Muscle of back (tissue), 11 donors: ENCODE measurements around the gene ADAMTS14. TPM values are rescaled to one million over a fixed set of nuclear protein-coding genes. Genes with fewer than 3 reads are reported as not detected.

ENCODE experiments used
- DNase-seq, 3 donors: peaks; one replicate each; pipeline versions ENCODE4 v3.0.0 to v3.0.0-alpha.2; 2013
- polyA plus RNA-seq, 10 donors: library from polyadenylated mRNA; unstranded; fragments of 120-200 nt; gene quantifications; one replicate each; pipeline ENCODE4 v1.2.1, GENCODE V29; 2013; ENCODE audit not compliant: insufficient read length in 10 of 10

The ADAMTS14 gene
- polyA plus RNA-seq, 10 donors, result 12.1 to 29.1 (median 16.7) TPM

DNA sequence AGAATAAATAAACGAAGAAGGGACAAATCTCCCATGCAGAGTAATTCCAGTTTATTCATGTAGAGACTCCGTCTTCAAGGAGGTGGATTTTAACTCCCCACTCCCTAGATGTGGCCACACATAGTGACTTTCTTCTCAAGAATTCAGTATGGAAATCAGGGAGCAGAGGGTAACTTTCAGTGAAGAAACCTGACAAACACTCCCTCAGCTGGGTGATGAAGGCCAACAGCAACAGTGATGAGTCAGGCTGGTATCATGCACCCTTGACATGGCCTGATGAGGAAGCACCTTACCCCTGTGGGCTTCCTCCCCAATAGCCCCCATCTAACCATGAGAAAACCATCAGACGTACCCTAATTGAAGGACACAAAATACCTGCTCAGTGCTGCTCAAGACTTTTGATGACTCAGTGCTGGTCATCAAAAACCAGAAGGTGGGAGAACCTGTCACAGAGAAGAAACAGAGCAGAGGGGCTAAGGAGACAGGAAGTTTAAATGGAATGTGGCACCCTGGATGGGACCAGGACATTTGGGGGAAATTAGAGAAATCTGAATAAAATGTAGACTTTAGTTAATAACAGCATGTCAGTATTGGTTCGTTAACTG lies 50.6 kb downstream of the ADAMTS14 start:
- DNase-seq, result no peak

- DNase-seq, result no peak
These were observed 51.5 kb downstream of the ADAMTS14 start for GRCh38 chr10:70723771-70724170.

DNA sequence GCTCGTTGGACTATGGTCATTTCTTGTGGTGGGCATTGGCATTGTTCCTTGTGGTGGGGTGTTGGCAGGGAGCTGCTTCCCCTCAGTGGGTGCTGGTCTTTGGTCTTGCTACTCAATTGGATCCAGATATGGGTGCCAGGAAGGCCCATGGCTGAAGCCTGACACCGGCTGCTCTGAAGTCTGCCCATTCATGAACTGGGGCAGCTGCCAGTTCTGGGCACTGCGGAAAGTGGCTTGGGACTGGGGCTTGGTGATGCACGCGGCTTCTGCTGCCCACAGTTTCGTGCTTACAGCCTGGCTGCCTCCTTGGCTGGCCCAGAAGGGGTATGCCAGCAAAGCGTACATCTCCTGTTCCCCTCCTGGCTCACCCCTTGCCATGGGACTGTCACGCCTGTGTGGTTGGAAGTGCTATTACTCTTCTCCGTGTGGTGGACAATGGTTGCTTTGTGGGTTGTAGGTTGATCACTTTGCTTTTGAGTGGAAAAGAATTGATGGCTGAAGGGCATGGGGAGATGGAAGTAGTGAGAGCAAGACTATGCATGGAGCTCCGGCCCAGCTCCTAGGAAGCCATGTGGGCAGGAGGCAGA lies 54.7 kb downstream of the ADAMTS14 start:
- no peak for DNase-seq

- no peak for DNase-seq
These were observed 56.0 kb downstream of the ADAMTS14 start for GRCh38 chr10:70728328-70728727.

DNA sequence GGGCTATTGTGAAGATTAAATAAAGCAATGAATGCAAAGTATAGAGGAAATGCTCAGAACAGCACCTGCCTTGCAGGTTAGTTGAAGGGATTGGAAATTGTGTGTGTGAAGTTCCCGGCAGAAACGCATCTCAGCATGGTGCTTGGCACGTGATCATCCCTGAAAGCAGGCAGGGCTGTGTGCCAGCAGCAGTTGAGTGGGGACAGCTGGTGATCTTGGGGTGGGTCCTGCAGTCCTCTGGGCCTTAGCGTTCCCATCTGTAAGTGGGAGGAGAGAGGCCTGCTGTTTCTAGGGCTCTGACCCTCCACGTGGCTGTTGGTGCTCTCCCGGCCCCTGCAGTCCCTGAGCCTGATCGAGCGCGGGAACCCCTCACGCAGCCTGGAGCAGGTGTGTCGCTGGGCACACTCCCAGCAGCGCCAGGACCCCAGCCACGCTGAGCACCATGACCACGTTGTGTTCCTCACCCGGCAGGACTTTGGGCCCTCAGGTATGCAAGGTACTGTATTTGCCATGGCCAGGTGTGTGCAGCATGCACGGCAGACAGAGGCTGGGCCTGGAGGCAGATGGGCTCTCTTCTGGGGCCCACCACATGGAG lies 57.6 kb downstream of the ADAMTS14 start:
- DNase-seq, result peak in 2 of 3 donors; percentile 52 to 55

GRCh38 chr10:70730955-70731354 lies 58.6 kb downstream of the ADAMTS14 start:
- DNase-seq, result no peak

DNA sequence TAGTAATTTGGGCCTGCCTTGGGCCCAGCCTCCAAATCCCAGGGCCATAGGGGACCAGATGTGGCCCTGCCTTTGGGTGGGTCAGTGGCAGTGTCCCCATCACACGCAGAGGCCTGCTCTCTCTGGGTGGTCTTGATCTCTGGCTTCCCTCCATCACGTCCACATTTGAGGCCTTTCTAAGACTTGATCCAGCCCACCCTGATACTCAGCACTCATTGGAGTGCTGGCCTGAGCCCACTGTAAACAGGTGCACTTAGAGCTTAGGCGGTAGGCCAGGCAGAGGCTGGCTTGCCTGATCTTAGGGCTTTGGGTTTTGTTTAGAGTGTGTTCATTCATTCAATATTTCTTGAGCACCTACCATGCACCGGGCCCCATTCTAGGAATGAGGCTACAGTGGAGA lies 60.3 kb downstream of the ADAMTS14 start:
- DNase-seq, result no peak

DNA sequence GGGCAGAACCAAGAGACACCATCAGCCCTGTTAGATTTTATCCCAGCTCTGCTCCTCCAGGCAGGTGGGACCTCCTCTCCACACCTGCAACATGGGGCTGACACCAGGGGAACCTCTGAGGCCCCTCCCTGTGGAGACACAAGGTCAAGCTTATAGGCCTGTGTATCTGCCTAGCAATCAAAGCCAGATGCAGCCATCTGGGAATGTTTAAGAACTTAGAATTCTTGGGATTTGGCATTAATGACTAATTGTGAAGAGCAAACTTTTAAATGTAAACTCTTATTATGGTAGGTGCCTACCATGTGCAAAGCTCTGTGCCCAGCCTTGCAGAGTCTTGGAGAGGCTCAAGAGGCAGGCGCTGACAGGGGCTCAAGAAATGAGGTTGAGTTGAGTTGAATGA lies 60.7 kb downstream of the ADAMTS14 start:
- no peak for DNase-seq

- no peak for DNase-seq
These were observed 62.9 kb downstream of the ADAMTS14 start for GRCh38 chr10:70735161-70735560.

GRCh38 chr10:70736525-70736924 lies 64.2 kb downstream of the ADAMTS14 start:
- DNase-seq, result no peak

- no peak for DNase-seq
These were observed 64.9 kb downstream of the ADAMTS14 start for GRCh38 chr10:70737250-70737649.

DNA sequence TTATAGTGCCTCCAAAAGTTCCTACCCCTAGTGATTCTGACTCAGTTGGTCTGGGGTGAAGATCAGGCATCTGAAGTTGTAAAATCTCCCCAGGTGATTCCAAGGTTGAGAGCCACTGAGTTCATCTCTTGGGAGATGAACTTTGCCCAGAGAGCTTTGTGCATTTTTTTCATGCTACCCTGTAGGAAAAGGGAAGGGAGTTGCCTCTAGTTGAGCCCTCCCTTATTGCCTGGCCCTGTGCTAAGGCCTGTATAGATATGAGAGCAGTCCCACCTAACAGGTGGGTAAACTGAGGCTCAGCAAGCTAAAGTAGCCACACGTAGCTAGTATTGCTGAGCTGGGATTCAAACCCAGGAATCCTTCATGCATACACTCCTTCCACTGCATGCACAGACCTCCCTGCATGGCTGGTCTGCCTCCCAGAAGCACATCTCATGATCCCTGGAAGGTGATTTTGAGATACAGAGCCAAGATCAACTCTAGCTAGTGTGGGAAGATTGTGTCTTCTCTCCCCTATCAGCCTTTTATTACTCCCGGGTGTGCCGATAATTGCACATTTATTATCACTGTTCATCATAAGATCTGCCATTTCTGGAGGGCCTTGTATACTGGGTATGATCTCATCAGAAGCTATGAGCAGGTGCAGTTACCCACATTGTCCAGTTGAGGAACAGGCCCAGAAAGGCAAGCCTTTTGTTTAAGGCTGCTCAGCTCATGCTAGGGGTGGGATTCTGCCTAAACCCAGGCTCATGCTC lies 65.9 kb downstream of the ADAMTS14 start:
- no peak for DNase-seq

- DNase-seq, result no peak
These were observed 66.4 kb downstream of the ADAMTS14 start for GRCh38 chr10:70738761-70739121.

DNA sequence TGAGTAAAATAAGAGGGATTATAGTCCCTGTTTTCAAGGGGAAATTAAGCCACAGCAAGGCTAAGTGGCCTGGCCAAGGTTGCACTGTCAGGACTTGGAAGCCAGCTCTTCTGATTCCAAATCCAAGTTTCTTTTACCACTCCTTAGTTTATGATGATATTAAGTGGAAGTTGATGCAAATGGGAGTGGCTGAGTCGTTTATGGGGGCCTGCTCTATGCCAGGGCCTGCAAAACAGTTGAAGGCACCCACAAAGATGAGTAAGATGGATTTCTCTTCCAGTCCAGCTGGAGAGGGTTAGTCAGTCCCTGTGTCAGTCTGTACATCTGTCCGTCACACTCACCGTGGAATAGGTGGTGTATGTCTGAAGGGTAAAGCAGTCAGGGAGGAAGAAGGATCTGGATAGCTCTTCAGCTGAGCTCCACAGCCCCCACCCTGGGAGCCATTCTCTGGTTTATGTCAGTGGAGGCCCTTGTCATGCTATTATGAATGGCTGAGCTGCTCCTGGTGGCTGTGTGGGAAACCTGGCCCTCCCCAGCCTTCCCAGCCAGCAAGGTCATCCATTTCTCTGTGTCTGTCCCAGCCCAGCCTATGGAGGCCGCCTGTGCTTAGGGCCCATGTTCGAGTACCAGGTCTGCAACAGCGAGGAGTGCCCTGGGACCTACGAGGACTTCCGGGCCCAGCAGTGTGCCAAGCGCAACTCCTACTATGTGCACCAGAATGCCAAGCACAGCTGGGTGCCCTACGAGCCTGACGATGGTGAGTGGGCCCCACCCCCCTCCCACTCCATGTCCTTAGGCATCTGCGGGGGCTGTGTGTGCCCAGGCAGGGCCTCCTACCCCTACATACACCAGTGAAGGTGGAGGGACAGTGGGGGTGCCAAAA lies 68.3 kb downstream of the ADAMTS14 start:
- peak in 1 of 3 donors; percentile 65 for DNase-seq

GRCh38 chr10:70742537-70743429 lies 70.5 kb downstream of the ADAMTS14 start:
- DNase-seq, result peak; percentile 53 to 88 (median 77)

DNA sequence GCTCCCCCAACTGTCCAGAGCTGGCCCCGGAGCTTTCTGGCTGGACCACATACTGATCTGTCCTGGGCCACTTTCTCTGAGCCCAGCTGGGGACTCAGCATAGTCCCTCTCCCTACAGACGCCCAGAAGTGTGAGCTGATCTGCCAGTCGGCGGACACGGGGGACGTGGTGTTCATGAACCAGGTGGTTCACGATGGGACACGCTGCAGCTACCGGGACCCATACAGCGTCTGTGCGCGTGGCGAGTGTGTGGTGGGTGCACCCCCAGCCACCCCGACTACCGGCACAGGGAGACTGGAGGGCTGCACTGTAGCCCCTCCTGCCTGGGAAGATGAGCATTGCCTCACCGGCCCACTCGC lies 71.1 kb downstream of the ADAMTS14 start:
- DNase-seq, result no peak

- DNase-seq, result no peak
These were observed 71.6 kb downstream of the ADAMTS14 start for GRCh38 chr10:70743879-70744278.

GRCh38 chr10:70744617-70745143 lies 72.4 kb downstream of the ADAMTS14 start:
- no peak for DNase-seq

GRCh38 chr10:70745555-70745954 lies 73.2 kb downstream of the ADAMTS14 start:
- DNase-seq, result no peak

DNA sequence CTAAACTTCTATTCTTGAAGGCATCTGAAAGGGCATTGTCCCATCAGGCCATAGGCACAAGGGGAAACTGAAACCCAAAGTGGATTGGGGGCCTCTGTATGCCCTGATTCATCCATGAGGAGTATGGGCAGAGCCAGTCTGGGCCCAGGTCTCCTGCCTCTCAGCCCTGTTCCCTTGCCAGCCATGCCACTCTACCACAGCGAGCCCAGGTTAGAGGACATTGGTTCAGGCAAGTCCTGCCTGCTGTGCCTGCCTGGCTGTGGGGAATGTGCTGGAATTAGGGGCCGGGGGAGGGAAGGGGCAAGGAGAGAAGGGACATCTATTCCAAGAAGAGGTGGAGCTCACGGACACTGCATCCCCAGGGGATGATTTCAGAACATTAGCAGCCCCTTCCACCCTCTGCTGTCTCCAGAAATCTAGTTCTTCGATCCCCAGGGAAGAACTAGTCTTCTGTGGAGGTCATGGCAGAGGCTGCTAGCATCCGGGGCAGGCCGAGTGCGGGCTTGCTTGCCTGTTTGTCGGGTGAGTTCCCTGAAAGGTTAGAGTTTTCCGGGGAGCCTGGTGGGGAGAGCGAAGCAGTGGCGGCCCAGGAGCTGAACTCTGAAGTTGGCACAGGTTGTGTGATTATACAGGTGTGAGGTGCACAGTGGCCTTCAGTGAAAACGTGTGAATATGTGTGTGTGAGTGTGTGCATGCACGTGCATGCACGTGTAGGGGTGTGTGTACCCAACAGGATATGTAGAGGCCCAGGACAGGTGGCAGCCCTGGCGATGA lies 75.1 kb downstream of the ADAMTS14 start:
- DNase-seq, result no peak
